ENCODE data around the gene MYEOV. TPM values are rescaled to one million over a fixed set of nuclear protein-coding genes. Genes with fewer than 3 reads are reported as not detected.

MYEOV gene
- 10 to 100 TPM in 2 of 4 donors, 1 to 10 TPM in 2; 4.8 to 26.7 (median 9.4) TPM for total RNA-seq

- no peak for TF ChIP-seq EP300 (IDR thresholded peaks at IDR 0.05)
- no peak for TF ChIP-seq POLR2A (IDR thresholded peaks at IDR 0.05)
- no peak for TF ChIP-seq CTCF (IDR thresholded peaks at IDR 0.05)
- Histone ChIP-seq H3K4me3 (no peak within 1 kb of the TSS), H3K36me3 (no peaks in the 10 kb centered on the region), H3K4me1 (peaks cover 4 to 54% (median 23%) of the 10 kb centered on the region in 4 donors), H3K9me3 (no peaks in the 10 kb centered on the region), H3K27ac (no peak within 1 kb of the TSS), H3K27me3 (no peaks in the 10 kb centered on the region)
- 80 to 82% methylated on average over 15 to 16 of the region's 16 CpGs for WGBS, 2 donors
- no peak for DNase-seq (ENCODE audit: low spot score in 2 of 2)
These were observed at the start of gene MYEOV for GRCh38 chr11:69293819-69294505. Gene MYEOV (plus strand): TSS chr11:69294155. CDS start chr11:69295355, 1,200 bp downstream.

GRCh38 chr11:69244266-69244665 lies 49.7 kb upstream of the MYEOV start:
- TF ChIP-seq CTCF (IDR thresholded peaks at IDR 0.05) (no peak), EP300 (IDR thresholded peaks at IDR 0.05) (no peak), POLR2A (IDR thresholded peaks at IDR 0.05) (no peak)
- H3K4me3 ChIP-seq: no peak overlapping the region
- no peak for DNase-seq (ENCODE audit: low spot score in 2 of 2)
- no peaks in the 10 kb centered on the region for H3K4me1 ChIP-seq
- H3K27me3 ChIP-seq: no peaks in the 10 kb centered on the region
- H3K9me3 ChIP-seq: peaks cover 0 to 6% (median 0%) of the 10 kb centered on the region in 4 donors
- 93 to 94% methylated on average over 2 to 3 of the region's 3 CpGs for WGBS, 2 donors
- no peaks in the 10 kb centered on the region for H3K36me3 ChIP-seq
- no peak overlapping the region for H3K27ac ChIP-seq

GRCh38 chr11:69245041-69245440 lies 48.9 kb upstream of the MYEOV start:
- Histone ChIP-seq H3K4me3 (no peak overlapping the region), H3K27me3 (no peaks in the 10 kb centered on the region), H3K36me3 (no peaks in the 10 kb centered on the region), H3K27ac (no peak overlapping the region), H3K9me3 (peaks cover 0 to 6% (median 0%) of the 10 kb centered on the region in 4 donors), H3K4me1 (no peaks in the 10 kb centered on the region)
- DNase-seq (ENCODE audit: low spot score in 2 of 2): no peak
- no peak for TF ChIP-seq EP300 (IDR thresholded peaks at IDR 0.05)
- no peak for TF ChIP-seq CTCF (IDR thresholded peaks at IDR 0.05)
- TF ChIP-seq POLR2A (IDR thresholded peaks at IDR 0.05): no peak
- 71 to 83% methylated on average over 2 of the region's 2 CpGs for WGBS, 2 donors

GRCh38 chr11:69245491-69246345 lies 48.2 kb upstream of the MYEOV start:
- Histone ChIP-seq H3K27ac (no peak overlapping the region), H3K9me3 (peaks cover 0 to 6% (median 0%) of the 10 kb centered on the region in 4 donors), H3K36me3 (no peaks in the 10 kb centered on the region), H3K4me3 (no peak overlapping the region), H3K4me1 (no peaks in the 10 kb centered on the region), H3K27me3 (no peaks in the 10 kb centered on the region)
- TF ChIP-seq POLR2A (IDR thresholded peaks at IDR 0.05): no peak
- 84 to 85% methylated on average over 16 of the region's 16 CpGs for WGBS, 2 donors
- no peak for DNase-seq (ENCODE audit: low spot score in 2 of 2)

- H3K27me3 ChIP-seq: no peaks in the 10 kb centered on the region
- DNase-seq (ENCODE audit: low spot score in 2 of 2): no peak
These were observed 44.4 kb upstream of the MYEOV start for GRCh38 chr11:69249311-69250185.

More at GRCh38 chr11:69249311-69250185, 44.4 kb upstream of the MYEOV start:
- WGBS, 2 donors: 54 to 61% methylated on average over 34 to 35 of the region's 35 CpGs
- H3K4me1 ChIP-seq: peaks cover 0 to 7% (median 0%) of the 10 kb centered on the region in 4 donors
- no peaks in the 10 kb centered on the region for H3K36me3 ChIP-seq
- H3K27ac ChIP-seq: no peak overlapping the region
- peaks cover 0 to 17% (median 3%) of the 10 kb centered on the region in 4 donors for H3K9me3 ChIP-seq
- TF ChIP-seq CTCF (IDR thresholded peaks at IDR 0.05) (no peak), EP300 (IDR thresholded peaks at IDR 0.05) (no peak), POLR2A (IDR thresholded peaks at IDR 0.05) (no peak)
- no peak overlapping the region for H3K4me3 ChIP-seq
